Measurements from ENCODE around the gene TAS1R3.

GRCh38 chr1:1310109-1310385, 21.0 kb upstream of the TAS1R3 start:
- TF ChIP-seq CTCF (IDR thresholded peaks at IDR 0.05) (no peak), POLR2A (IDR thresholded peaks at IDR 0.05) (no peak)

Data from testis (tissue), 2 donors.